GM19193 (cell line): ENCODE data around the gene SESN3.
A peak's percentile ranks its signal among the peaks of the same experiment; 100 is the strongest.

Source experiments
- POLR2A ChIP-seq: IDR thresholded peaks from 4 replicates; pipeline ENCODE4 v1.6.1; 2011; ENCODE audit not compliant: insufficient read depth, insufficient read length; ENCODE audit errors: extremely low read depth

The SESN3 gene

GRCh38 chr11:95231127-95231880 lies at the start of gene SESN3:
Gene SESN3, minus strand, starts transcription at chr11:95231202. Its CDS starts 342 bp downstream, at chr11:95230860.
- TF ChIP-seq POLR2A: peak; percentile 64

GRCh38 chr11:95279921-95280868 lies 49.2 kb upstream of the SESN3 start:
- TF ChIP-seq POLR2A: no peak

GRCh38 chr11:95277868-95278267 lies 46.9 kb upstream of the SESN3 start:
- no peak for TF ChIP-seq POLR2A

GRCh38 chr11:95276139-95276538 lies 45.1 kb upstream of the SESN3 start:
- TF ChIP-seq POLR2A: no peak

- TF ChIP-seq POLR2A: no peak
Measured at GRCh38 chr11:95269036-95269819, 38.2 kb upstream of the SESN3 start.

GRCh38 chr11:95268391-95268790 lies 37.4 kb upstream of the SESN3 start:
- TF ChIP-seq POLR2A: no peak

GRCh38 chr11:95267601-95268213 lies 36.7 kb upstream of the SESN3 start:
- no peak for TF ChIP-seq POLR2A

- no peak for TF ChIP-seq POLR2A
Measured at GRCh38 chr11:95266751-95267374, 35.9 kb upstream of the SESN3 start.

- no peak for TF ChIP-seq POLR2A
Measured at GRCh38 chr11:95264881-95265280, 33.9 kb upstream of the SESN3 start.

- no peak for TF ChIP-seq POLR2A
Measured at GRCh38 chr11:95262994-95263765, 32.2 kb upstream of the SESN3 start.

GRCh38 chr11:95257456-95257971 lies 26.5 kb upstream of the SESN3 start:
- no peak for TF ChIP-seq POLR2A

- TF ChIP-seq POLR2A: no peak
Measured at GRCh38 chr11:95256321-95256779, 25.3 kb upstream of the SESN3 start.

- no peak for TF ChIP-seq POLR2A
Measured at GRCh38 chr11:95255251-95256145, 24.5 kb upstream of the SESN3 start.

- no peak for TF ChIP-seq POLR2A
Measured at GRCh38 chr11:95254716-95255115, 23.7 kb upstream of the SESN3 start.
